A673 (cell line): Measurements from ENCODE around the gene QDPR. TPM values are rescaled to one million over a fixed set of nuclear protein-coding genes. Genes with fewer than 3 reads are reported as not detected.

Experiments used
- BruUV-seq: library from RNA; stranded (reverse); fragments of 400-500 nt; replicated peaks from 2 replicates; lab custom pipeline; 2021; lab: Mats Ljungman, UMichigan
- CTCF ChIA-PET: fragments of 300-600 bp; sonication (Branson Sonifier 250); formaldehyde crosslinking; loops from one replicate; lab custom pipeline; 2022; ENCODE audit warnings: antibody characterized with exemption; lab: Charles Lee
- POLR2A ChIA-PET: fragments of 300-600 bp; sonication (Branson Sonifier 250); formaldehyde crosslinking; loops from one replicate; lab custom pipeline; 2022; ENCODE audit warnings: antibody characterized with exemption; ENCODE audit not compliant: low non-redundant PET; lab: Charles Lee
- DNase-seq: peaks from one replicate; pipeline ENCODE4 v3.0.0-alpha.2; 2015; ENCODE audit warnings: low spot score
- H3K27ac ChIP-seq: fragments of 200-600 bp; sonication (generic); 2 replicates; pipeline ENCODE4 v1.5.1; 2016; ENCODE audit warnings: mixed run types, low read depth, mild to moderate bottlenecking, mixed read lengths, antibody characterized with exemption, low read length; ENCODE audit not compliant: poor library complexity, severe bottlenecking
- H3K27me3 ChIP-seq: fragments of 200-600 bp; sonication (generic); replicated peaks from 2 replicates; pipeline ENCODE4 v1.6.1; 2017; ENCODE audit warnings: mixed run types, low read depth, mild to moderate bottlenecking, mixed read lengths, antibody characterized with exemption, low read length; ENCODE audit not compliant: insufficient read depth, poor library complexity
- H3K36me3 ChIP-seq: fragments of 200-600 bp; sonication (generic); 2 replicates; pipeline ENCODE4 v1.6.1; 2016; ENCODE audit warnings: mixed run types, mild to moderate bottlenecking, mixed read lengths, antibody characterized with exemption, low read length; ENCODE audit not compliant: insufficient read depth, poor library complexity, severe bottlenecking
- H3K4me1 ChIP-seq: fragments of 200-600 bp; sonication (generic); 2 replicates; pipeline ENCODE4 v1.6.1; 2017; ENCODE audit warnings: mixed run types, mild to moderate bottlenecking, mixed read lengths, antibody characterized with exemption, low read length; ENCODE audit not compliant: insufficient read depth, poor library complexity, severe bottlenecking
- H3K4me3 ChIP-seq: fragments of 200-600 bp; sonication (generic); 2 replicates; pipeline ENCODE4 v1.5.1; 2016; ENCODE audit warnings: low read depth, mixed run types, mild to moderate bottlenecking, mixed read lengths, low read length; ENCODE audit not compliant: poor library complexity, severe bottlenecking
- H3K9me3 ChIP-seq: fragments of 200-600 bp; sonication (generic); 2 replicates; pipeline ENCODE4 v1.6.1; 2016; ENCODE audit warnings: mixed run types, low read depth, mild to moderate bottlenecking, mixed read lengths, antibody characterized with exemption, low read length; ENCODE audit not compliant: poor library complexity, severe bottlenecking
- CTCF ChIP-seq: fragments of 300-800, 200-600 bp; sonication (generic); conservative IDR thresholded peaks from 2 replicates; pipeline ENCODE4 v1.5.1; 2017; ENCODE audit warnings: low read depth, mild to moderate bottlenecking, antibody characterized with exemption, low read length, moderate library complexity, mixed read lengths
- EZH2 ChIP-seq: fragments of 200-600 bp; sonication (generic); IDR thresholded peaks from 2 replicates; pipeline ENCODE4 v1.6.1; 2017; ENCODE audit warnings: borderline replicate concordance, low read depth, mild to moderate bottlenecking, mixed read lengths, antibody characterized with exemption, low read length; ENCODE audit not compliant: poor library complexity, severe bottlenecking
- intact Hi-C: fragments of 100-400 bp; cut with micrococcal nuclease; formaldehyde crosslinking; loops from one replicate; pipeline ENCODE4 v1.10.0; 2022; ENCODE audit not compliant: unreplicated experiment
- total RNA-seq: library from RNA; stranded (reverse); gene quantifications from 2 replicates; pipeline ENCODE4 v1.2.3, GENCODE V29; 2021

QDPR gene
- total RNA-seq, 1 experiment from 2014 or later = 14.7 TPM

GRCh38 chr4:17511051-17511450 lies 839 bp downstream of the QDPR start:
- no peak for TF ChIP-seq CTCF
- TF ChIP-seq EZH2 = no peak
- H3K27ac ChIP-seq = no peak overlapping the region
- intact Hi-C loops = no loop called here
- CTCF ChIA-PET = no interaction called here
- no peaks in the 10 kb centered on the region for H3K9me3 ChIP-seq
- no peaks in the 10 kb centered on the region for H3K36me3 ChIP-seq
- no peaks in the 10 kb centered on the region for H3K27me3 ChIP-seq
- peak overlapping the region; percentile 66 for H3K4me3 ChIP-seq
- H3K4me1 ChIP-seq = peaks cover 8% of the 10 kb centered on the region
- DNase-seq = no peak
- no TSS peak for BruUV-seq
- POLR2A ChIA-PET = no interaction called here

- ChIA-PET CTCF (interaction anchor here (0.5 kb wide), 1 partner anchor 38 kb away, joined by 3 read pairs; no protein-coding TSS in a partner anchor), POLR2A (no interaction called here)
- no TSS peak for BruUV-seq
- no peaks in the 10 kb centered on the region for H3K36me3 ChIP-seq
- no peak overlapping the region for H3K27ac ChIP-seq
- H3K27me3 ChIP-seq = no peaks in the 10 kb centered on the region
- H3K4me1 ChIP-seq = peaks cover 8% of the 10 kb centered on the region
- TF ChIP-seq EZH2 (no peak), CTCF (no peak)
- intact Hi-C loops = no loop called here
- DNase-seq = no peak
- no peak overlapping the region for H3K4me3 ChIP-seq
- H3K9me3 ChIP-seq = no peaks in the 10 kb centered on the region
Measured at GRCh38 chr4:17510582-17510981, 1.3 kb downstream of the QDPR start.

- H3K36me3 ChIP-seq = peaks cover 5% of the 10 kb centered on the region
- CTCF ChIA-PET = interaction anchor here (0.6 to 1.3 kb wide), 2 partner anchors 8 to 32 kb away, joined by 3 to 4 read pairs; partner anchors contain the start of gene QDPR
- H3K27ac ChIP-seq = peak overlapping the region; percentile 25
Measured at GRCh38 chr4:17504081-17504480, 7.8 kb downstream of the QDPR start.

More at GRCh38 chr4:17504081-17504480, 7.8 kb downstream of the QDPR start:
- intact Hi-C loops = no loop called here
- TF ChIP-seq EZH2 (no peak), CTCF (no peak)
- Histone ChIP-seq H3K27me3 (no peaks in the 10 kb centered on the region), H3K9me3 (no peaks in the 10 kb centered on the region), H3K4me1 (peaks cover 15% of the 10 kb centered on the region), H3K4me3 (no peak overlapping the region)
- POLR2A ChIA-PET = no interaction called here
- peak; percentile 86 for DNase-seq
- no TSS peak for BruUV-seq
